GM21786 (cell line): ENCODE results near the gene POU2AF1.
"Not testable (repeated sequence)": the region's sequence is repeated elsewhere in the genome, so short reads cannot be mapped to it uniquely, and the experiment has no call there.

Experiments
- ATAC-seq: cut with Tn5 transposase; IDR thresholded peaks from one replicate; pipeline ENCODE4 v1.9.1; 2021; ENCODE audit not compliant: unreplicated experiment

Gene POU2AF1

DNA sequence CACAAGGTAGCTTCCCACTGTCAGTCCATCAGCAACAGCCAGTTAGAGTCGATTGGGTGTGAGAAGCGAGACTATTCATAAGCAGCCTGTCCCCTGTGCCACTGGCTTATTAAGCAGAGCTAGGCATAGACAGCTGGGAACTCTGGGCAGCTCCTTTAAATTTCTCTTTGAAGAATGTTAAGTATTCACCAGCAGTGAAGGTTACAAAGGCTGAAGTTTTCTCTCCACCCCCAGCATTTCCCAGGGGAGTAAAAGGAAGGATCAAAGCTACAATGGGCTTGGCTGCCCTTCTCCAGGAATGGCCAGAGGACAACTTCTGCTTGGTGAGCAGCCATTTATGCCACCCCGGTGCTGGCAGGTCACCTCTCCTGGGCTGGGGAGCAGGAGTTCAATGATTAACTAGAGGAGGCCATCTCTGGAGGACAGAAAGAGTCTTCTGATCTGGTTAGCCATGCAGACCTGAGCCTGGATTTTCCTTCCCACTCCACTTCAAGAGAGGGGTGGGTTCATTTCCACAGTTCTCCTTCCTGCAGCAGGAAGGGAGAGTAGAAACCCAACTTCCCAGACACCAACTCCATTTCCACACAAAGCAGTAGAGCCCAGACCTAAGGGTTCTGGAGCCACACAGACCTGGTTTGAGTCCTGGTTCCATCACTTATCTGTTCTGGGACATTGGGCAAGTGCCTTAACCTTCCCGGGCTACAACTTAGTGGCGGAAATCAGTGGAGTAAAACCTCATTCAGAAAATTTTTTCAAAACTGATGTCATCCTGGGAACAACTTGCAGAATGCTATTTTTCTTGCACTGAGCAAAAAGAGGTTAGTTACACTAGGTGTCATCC lies 58.1 kb downstream of the POU2AF1 start:
- no peak for ATAC-seq

DNA sequence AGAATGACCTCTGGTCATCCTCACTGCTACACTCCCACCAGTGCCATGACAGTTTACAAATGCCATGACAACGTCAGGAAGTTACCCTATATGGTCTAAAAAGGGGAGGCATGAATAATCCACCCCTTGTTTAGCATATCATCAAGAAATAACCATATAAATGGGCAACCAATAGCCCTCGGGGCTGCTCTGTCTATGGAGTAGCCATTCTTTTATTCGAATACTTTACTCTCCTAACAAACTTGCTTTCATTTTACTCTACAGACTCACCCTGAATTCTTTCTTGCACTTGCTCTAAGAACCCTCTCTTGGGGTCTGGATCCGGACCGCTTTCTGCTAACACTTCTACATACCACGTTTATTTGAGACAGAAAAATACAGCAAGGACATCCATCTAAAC lies 58.9 kb downstream of the POU2AF1 start:
- not testable (repeated sequence) for ATAC-seq

DNA sequence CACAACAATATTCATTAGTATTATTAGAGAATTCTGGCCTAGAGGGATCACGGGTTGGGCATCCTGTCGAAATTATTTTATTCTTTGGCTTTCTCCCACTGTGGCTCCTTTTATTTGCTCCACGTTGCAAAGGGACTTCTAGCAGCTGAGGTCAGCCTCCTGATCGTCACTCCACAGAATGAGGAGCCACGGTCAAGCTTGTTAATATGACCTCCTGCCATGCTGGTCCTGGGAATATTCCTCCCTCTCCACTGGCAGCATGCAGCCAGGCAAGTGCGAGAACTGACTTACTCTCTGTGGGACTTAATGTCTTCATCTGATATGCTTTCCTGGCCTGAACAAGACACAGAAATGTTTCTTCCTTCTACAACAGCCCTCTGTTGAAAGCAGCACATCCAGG lies 59.8 kb downstream of the POU2AF1 start:
- ATAC-seq: no peak

DNA sequence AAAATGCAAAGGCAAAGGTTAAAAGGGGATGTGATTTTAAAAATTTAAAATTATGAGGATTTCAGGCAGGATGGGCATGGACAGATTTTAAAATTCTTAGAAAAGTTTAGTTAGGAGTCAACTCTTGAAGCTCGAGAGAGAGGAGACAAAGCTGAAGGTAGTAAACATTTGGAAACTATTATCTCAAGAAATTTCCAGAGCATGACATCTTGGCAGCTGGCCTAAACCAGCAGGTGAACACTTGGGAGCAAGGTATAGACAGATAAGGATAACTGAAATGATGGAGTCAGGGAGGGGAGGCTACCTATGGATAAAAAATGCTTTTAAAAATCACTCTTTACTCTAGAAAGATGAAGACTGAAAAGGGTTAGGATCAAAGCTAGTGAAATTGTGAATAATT lies 67.0 kb downstream of the POU2AF1 start:
- no peak for ATAC-seq

DNA sequence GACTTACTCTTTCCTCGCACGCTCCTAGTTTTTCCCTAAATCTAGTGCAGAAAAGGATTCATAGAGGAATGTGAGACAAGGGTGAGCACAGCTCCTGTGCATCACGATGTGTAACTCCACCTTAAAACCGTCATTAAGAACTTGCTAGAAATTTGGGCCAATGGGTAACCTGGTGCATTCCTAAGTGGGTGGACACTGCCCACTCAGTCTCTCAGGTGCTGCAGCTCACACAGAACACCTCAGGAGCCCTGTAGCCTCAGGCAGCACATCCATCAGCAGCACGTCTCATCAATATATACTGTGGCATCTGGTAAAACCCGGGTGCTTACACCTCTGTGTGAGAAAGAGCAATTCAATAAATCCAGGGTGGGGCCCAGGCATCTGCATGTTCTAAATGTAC lies 68.4 kb downstream of the POU2AF1 start:
- no peak for ATAC-seq

DNA sequence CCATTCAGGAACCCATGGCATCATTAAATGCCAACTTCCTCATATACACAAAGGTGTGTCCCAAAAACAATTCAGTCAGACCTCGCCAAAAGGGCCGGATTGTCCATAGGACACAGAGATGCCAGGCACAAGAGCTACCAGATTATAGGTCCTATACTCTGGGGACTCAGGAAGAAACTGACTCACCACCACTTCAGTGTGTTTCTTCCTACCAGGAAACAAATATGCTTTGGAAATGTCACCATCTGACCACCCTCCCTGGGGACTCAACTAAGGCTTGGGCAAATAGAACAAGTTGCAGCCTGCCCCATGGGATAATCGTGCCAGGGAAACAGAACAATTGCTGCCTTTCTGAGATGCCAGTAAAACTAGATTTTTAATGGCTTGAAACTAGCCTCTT lies 69.0 kb downstream of the POU2AF1 start:
- ATAC-seq: no peak

DNA sequence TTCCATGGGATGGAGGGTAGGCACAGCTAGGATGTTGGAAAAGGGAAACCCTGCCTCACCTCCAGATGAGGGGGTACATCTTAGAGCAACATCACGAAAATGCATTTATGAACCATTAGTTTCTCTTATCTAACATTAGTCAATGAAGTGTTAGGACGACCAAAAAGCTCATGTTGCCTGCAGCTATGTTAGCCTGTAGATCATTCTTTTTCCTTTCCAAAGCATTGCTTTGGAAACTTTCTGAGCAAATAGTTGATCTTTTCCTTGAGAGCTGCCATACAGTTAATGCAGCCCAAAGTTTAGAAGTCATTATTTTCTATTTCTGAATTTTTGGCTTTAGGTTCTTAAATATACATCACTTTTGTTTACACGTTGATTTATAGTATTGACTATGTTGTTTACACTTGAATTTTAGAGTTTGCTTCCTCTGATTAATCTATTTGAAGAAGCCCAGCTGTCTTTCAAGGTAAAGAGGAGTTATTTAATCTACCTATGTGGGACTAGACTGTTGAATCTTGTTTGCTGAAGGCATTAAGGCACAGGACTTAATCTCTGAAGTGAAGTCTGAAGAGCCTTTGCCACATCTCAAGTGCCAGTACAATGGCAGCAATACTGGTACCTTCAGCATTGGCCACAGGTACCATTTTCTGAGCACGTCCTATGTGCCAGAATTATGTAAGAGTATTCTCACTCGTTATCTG lies 69.7 kb downstream of the POU2AF1 start:
- no peak for ATAC-seq

DNA sequence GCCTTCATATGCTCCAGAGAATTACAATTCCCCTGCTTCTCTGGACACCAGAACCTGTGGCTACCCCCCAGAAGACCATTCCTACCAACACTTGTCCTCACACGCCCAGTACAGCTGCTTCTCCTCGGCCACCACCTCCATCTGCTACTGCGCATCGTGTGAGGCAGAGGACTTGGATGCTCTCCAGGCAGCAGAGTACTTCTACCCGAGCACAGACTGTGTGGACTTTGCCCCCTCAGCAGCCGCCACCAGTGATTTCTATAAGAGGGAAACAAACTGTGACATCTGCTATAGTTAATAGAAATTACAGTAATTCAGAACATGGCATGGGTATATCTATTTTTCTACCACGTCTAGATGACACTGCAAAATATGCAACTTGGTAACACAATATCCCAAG lies 70.9 kb downstream of the POU2AF1 start:
- ATAC-seq: no peak

DNA sequence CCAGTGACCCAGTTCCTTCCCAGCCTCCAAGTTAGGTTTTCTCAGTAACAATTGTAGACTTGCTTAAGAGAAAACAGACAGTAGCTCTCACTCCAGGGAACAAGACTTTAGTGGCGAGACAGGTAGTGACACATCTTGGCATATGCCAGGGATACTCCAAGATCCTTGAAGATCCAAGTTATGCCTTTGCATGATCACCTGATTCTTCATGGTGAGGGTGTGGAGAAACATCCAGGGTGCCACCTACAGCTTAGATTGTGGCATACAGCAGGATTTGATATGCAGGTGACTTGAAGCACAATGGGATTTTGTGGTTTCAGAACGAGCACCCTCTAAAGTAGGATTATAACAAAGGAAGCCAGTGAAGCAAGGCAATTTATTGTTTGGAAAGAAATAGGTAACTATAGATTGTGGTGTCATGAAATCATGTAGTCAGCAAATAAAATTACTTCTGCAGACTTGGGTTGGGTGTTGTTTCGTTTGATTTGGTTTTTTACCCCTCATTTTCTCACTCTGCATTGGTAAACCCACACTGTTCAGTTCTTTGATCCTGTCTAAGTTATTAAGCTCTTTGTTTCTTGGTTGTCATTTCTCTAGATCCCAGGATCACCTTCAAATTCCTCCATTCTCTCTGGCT lies 71.5 kb downstream of the POU2AF1 start:
- no peak for ATAC-seq

DNA sequence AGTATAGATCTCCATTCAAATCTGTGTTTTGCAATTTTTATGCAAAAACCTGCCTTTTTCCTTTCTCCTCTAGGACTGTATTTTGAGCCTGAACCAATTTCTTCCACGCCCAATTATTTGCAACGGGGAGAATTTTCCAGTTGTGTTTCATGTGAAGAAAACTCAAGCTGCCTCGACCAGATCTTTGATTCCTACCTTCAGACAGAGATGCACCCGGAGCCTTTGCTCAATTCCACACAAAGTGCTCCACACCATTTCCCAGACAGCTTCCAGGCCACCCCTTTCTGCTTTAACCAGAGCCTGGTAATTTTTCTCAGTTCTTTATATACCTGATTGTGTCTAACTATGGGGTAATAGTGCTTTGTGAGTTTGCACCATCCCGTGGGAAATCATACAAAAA lies 72.8 kb downstream of the POU2AF1 start:
- no peak for ATAC-seq

DNA sequence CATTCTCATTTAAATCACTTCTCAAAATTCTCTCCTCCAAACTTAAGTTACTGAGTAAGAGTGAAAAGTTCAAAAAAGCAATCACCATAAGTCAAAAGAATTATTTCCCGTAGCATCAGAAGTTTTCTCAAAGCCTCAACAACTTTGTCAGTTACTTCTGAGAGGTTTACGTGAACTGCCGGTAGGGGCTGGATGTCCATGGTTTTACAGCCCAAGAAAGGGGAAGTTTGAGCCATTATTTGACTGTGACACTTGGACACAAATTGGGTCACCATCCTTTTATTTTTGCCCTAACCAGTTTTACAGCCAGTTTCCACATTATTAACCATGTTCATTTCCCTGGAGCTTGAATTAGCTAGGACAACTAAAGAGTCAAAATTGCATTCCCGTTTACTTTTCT lies 73.2 kb downstream of the POU2AF1 start:
- ATAC-seq: no peak

DNA sequence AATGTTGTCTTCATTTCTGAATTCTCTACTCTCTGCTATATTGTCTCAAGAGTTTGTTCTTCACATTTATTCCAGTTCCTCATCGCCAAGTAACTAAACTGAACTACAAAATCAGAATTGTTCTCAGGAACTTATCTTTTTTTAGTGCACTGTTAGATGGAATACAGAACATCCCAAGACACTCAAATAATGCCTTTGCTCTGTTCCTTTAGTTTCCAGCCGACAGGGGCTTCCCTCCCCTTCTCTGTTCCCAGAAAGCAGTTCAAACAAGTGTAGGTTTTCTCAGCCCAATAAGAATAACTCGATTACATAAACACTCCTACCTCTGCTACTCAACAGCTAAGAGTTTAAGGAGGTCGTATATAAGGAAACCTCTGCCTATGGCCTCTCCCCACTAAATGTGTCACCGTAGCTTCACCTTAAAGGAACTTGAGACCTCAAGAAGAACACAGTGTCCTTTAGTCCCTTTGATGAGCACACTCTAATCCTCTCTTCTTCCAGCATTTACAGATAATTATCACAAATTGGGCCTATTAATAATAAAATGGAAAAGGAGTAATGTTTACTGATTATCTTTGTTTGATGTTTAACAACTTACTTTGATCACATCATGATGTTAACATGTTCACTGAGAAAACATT lies 73.8 kb downstream of the POU2AF1 start:
- ATAC-seq: no peak

DNA sequence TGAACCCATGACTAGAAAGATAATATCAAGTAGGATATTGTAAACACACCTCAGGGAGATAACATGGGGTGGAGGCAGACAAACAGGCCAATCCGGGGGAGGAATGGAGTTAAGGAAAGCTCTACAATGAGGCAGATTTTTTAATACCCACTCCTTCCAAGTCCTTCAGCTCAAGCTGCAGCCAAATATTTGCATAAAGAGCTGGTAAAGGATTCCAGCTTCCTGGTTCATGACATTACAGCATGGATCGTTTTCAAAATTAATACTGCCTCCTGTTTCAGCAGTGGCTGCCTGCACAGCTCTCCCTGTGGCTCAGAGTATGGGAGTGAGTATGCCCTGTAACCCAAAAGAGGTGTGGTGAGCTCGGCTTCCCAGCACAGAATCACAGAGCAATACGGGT lies 75.6 kb downstream of the POU2AF1 start:
- ATAC-seq: no peak

DNA sequence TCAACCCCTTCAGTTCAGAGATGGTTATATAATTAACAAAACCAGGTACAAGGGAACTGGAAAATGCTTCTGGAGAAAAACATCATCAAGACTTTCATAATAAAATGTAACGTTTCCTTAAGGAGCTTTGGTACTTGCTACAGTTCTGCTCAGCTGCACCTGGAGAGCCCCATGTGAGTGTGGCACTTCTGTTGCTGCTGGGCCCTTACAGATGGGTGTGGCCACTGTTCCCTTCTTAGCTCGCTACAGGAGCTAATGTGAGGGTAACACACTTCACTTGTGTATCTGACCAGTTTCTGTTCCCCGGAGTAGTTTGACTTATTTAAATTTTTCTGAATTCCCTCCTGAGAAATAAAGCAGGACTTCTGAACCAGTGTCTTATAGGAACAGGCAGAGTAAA lies 76.8 kb downstream of the POU2AF1 start:
- ATAC-seq: no peak
